ENCODE measurements around the gene FSHR. TPM values are rescaled to one million over a fixed set of nuclear protein-coding genes. Genes with fewer than 3 reads are reported as not detected.

Gene FSHR
- total and polyA plus RNA-seq, 2 of the 4 experiments (the other 2 are of a cell fraction) = not detected

GRCh38 chr2:49050265-49050664 is 104.0 kb downstream of the FSHR start:
- Histone ChIP-seq H3K36me3 (ENCODE audit: control insufficient read depth, insufficient read depth, low read length) (no peaks in the 10 kb centered on the region), H3K18ac (ENCODE audit: low read depth, low read length) (no peak overlapping the region), H3K14ac (replicated peaks; ENCODE audit: low read depth, low read length) (no peak overlapping the region), H3K9me3 (ENCODE audit: control insufficient read depth, insufficient read depth, low read length) (peaks cover 7% of the 10 kb centered on the region; the same call in 1 of the 2 replicates), H3K9ac (ENCODE audit: low read depth, low read length) (no peak overlapping the region), H4K8ac (ENCODE audit: low read depth in 2 of 2, low read length in 2 of 2) (no peak overlapping the region), H3K79me1 (ENCODE audit: low read depth in 1 of 2, low read length in 2 of 2) (no peaks in the 10 kb centered on the region), H3K4me2 (ENCODE audit: low read depth, low read length) (no peak overlapping the region), H2BK15ac (ENCODE audit: low read depth, low read length) (no peak overlapping the region), H2BK5ac (ENCODE audit: low read depth, low read length, poor library complexity, severe bottlenecking) (no peak overlapping the region), H3K56ac (ENCODE audit: extremely low read depth, insufficient read depth, low read length) (no peak overlapping the region), H4K20me1 (ENCODE audit: insufficient read depth, low read length) (no peaks in the 10 kb centered on the region), H2BK120ac (ENCODE audit: low read depth, low read length) (no peak overlapping the region), H3K27me3 (ENCODE audit: control insufficient read depth, insufficient read depth, low read length) (no peaks in the 10 kb centered on the region), H3K4me1 (ENCODE audit: control insufficient read depth, insufficient read depth, low read length) (no peaks in the 10 kb centered on the region), H2AK9ac (replicated peaks; ENCODE audit: low read depth, low read length, poor library complexity) (no peak overlapping the region), H3K4me3 (ENCODE audit: insufficient read depth, low read depth, low read length) (no peak overlapping the region), H3K9me1 (ENCODE audit: insufficient read depth, low read length) (no peaks in the 10 kb centered on the region), H2BK20ac (ENCODE audit: low read depth, low read length) (no peak overlapping the region), H2AFZ (replicated peaks; ENCODE audit: low read length, poor library complexity) (no peak overlapping the region), H2AK5ac (ENCODE audit: low read depth, low read length) (no peak overlapping the region), H4K5ac (ENCODE audit: low read depth, low read length) (no peak overlapping the region), H3K27ac (ENCODE audit: insufficient read depth, low read length) (no peak overlapping the region), H3K4ac (ENCODE audit: low read depth, low read length) (no peak overlapping the region), H4K91ac (ENCODE audit: insufficient read depth, low read depth, low read length) (no peak overlapping the region), H3K23ac (ENCODE audit: low read depth, low read length) (no peak overlapping the region)
- dilution Hi-C loops (cut with HindIII; ENCODE audit: low sequenced_read_pairs, unreplicated experiment) (no loop called here), intact Hi-C loops (cut with micrococcal nuclease) (no loop called here), in situ Hi-C loops (cut with MboI; ENCODE audit: low sequenced_read_pairs) (no loop called here)
- ChIA-PET POLR2A (ENCODE audit: unreplicated experiment) (no interaction called here), CTCF (no interaction called here)
- no TSS peak for BruUV-seq (replicated peaks)
- ATAC-seq (ENCODE audit: low read depth) = no peak
- no peak for DNase-seq
- no peak for TF ChIP-seq CTCF (conservative IDR thresholded peaks at IDR 0.05; ENCODE audit: low read depth, low read length)
- TF ChIP-seq USF2 (IDR thresholded peaks at IDR 0.05; ENCODE audit: low read depth, low read length) = no peak
- TF ChIP-seq MXI1 (IDR thresholded peaks at IDR 0.05; ENCODE audit: borderline replicate concordance, low read depth, low read length) = no peak
- no peak for TF ChIP-seq MAZ (IDR thresholded peaks at IDR 0.05; ENCODE audit: borderline replicate concordance, low read depth, low read length)
- no peak for TF ChIP-seq FOS (IDR thresholded peaks at IDR 0.05; ENCODE audit: low read depth, low read length)
- no peak for TF ChIP-seq BHLHE40 (IDR thresholded peaks at IDR 0.05; ENCODE audit: low read depth, low read length)
- TF ChIP-seq MAFK (IDR thresholded peaks at IDR 0.05; ENCODE audit: low read depth, low read length) = no peak
- no peak for TF ChIP-seq ELK1 (IDR thresholded peaks at IDR 0.05; ENCODE audit: borderline replicate concordance, low read depth, low read length)
- TF ChIP-seq RCOR1 (IDR thresholded peaks at IDR 0.05; ENCODE audit: insufficient replicate concordance, low read length) = no peak
- no peak for TF ChIP-seq NFE2L2 (IDR thresholded peaks at IDR 0.05; ENCODE audit: low read depth, low read length)
- no peak for TF ChIP-seq RAD21 (IDR thresholded peaks at IDR 0.05; ENCODE audit: low read length)
- no peak for TF ChIP-seq CHD1 (IDR thresholded peaks at IDR 0.05; ENCODE audit: low read depth, low read length)
- TF ChIP-seq CEBPB (IDR thresholded peaks at IDR 0.05; ENCODE audit: low read depth, low read length) = no peak
- TF ChIP-seq RFX5 (IDR thresholded peaks at IDR 0.05; ENCODE audit: low read depth, low read length) = no peak

Data from IMR-90 (cell line).